Astrocyte (in vitro differentiated cells and primary cell): ENCODE data around the gene OSGIN1.

Experiments
- CTCF ChIP-seq: IDR thresholded peaks from 2 replicates; pipeline ENCODE4 v1.5.1; 2011; ENCODE audit warnings: low read depth, mild to moderate bottlenecking, inconsistent platforms, low read length, moderate library complexity; ENCODE audit not compliant: insufficient read depth
- EZH2 ChIP-seq: IDR thresholded peaks from 2 replicates; pipeline ENCODE4 v1.6.1; 2012; ENCODE audit warnings: mild to moderate bottlenecking, low read length, inconsistent platforms; ENCODE audit not compliant: insufficient read depth

GRCh38 chr16:83995754-83996153 is 42.7 kb downstream of the OSGIN1 start:
- no peak for TF ChIP-seq EZH2
- TF ChIP-seq CTCF = no peak
